Loucy (cell line): ENCODE results near the gene SCYGR2.

ENCODE experiments used
- CTCF ChIP-seq: fragments of 200-600 bp; sonication (generic); conservative IDR thresholded peaks from 2 replicates; pipeline ENCODE4 v1.5.1; 2014; ENCODE audit warnings: mild to moderate bottlenecking, antibody characterized with exemption, low read length
- EZH2phosphoT487 ChIP-seq: fragments of 200-600 bp; IDR thresholded peaks from 2 replicates; pipeline ENCODE4 v1.6.1; 2018; ENCODE audit warnings: antibody characterized with exemption, mild to moderate bottlenecking, moderate library complexity, borderline replicate concordance

GRCh38 chr2:227566012-227566411 is 32.7 kb upstream of the SCYGR2 start:
- TF ChIP-seq CTCF (no peak), EZH2phosphoT487 (no peak)
